ENCODE results near the gene GNG10. TPM values are rescaled to one million over a fixed set of nuclear protein-coding genes. Genes with fewer than 3 reads are reported as not detected.
A peak's percentile ranks its signal among the peaks of the same experiment; 100 is the strongest.

The GNG10 gene
- total and polyA plus RNA-seq, 5 donors from 2014 or later: 11.1 to 50.6 (median 34.7) TPM

GRCh38 chr9:111634860-111635259 is 26.5 kb upstream of the GNG10 start:
- no peak overlapping the region for H3K27ac ChIP-seq (ENCODE audit: insufficient read depth, low read length, poor library complexity, severe bottlenecking)
- no peaks in the 10 kb centered on the region for H3K36me3 ChIP-seq (ENCODE audit: control insufficient read depth, insufficient read depth, low read length)
- ATAC-seq (ENCODE audit: low read depth in 2 of 2) (no peak), DNase-seq (no peak)
- peaks cover 22% of the 10 kb centered on the region for H3K4me1 ChIP-seq (ENCODE audit: control insufficient read depth, insufficient read depth, low read length, poor library complexity, severe bottlenecking)
- H3K4me3 ChIP-seq (ENCODE audit: low read depth, low read length): no peak overlapping the region
- peaks cover 5% of the 10 kb centered on the region for H3K27me3 Mint-ChIP-seq
- H3K9me3 Mint-ChIP-seq: no peaks in the 10 kb centered on the region
- H3K4me1 Mint-ChIP-seq: peaks cover 26 to 52% (median 41%) of the 10 kb centered on the region in 4 donors
- H3K4me3 Mint-ChIP-seq: peak overlapping the region in 1 of 4 donors; percentile 18
- H3K27ac Mint-ChIP-seq: no peak overlapping the region
- peaks cover 10% of the 10 kb centered on the region for H3K36me3 Mint-ChIP-seq
- H3K9me3 ChIP-seq (ENCODE audit: control insufficient read depth in 2 of 2, low read length in 2 of 2): no peaks in the 10 kb centered on the region
- no peaks in the 10 kb centered on the region for H3K27me3 ChIP-seq (ENCODE audit: control insufficient read depth, insufficient read depth, low read length)

DNA sequence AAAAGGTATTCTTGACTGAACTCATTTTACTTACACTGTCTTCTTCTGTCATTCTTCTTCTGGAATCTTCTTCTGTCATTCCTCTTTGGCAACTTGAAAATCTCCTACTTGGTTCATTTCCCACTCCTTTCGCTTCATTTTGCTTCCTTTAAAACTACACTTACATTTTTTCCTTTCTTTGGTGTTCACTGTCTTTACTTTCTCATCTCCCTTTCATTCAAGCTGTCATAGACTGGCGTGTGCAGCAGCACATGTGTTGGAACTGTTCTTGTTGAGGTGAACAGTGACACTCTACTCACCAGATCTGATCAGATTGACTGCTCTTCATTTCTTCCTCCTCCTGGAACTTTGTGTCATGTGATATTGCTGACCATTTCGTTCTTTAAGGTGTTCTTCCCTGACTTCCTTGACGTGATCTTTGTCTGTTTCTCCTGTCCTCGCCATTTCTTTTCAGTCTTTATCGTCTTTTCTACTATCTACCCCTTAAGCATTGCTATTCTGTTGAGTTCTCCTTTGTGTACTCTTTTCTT is 23.9 kb upstream of the GNG10 start:
- H3K9me3 Mint-ChIP-seq: no peaks in the 10 kb centered on the region
- H3K27me3 Mint-ChIP-seq: no peaks in the 10 kb centered on the region
- H3K4me3 ChIP-seq (ENCODE audit: low read depth, low read length): no peak overlapping the region
- H3K4me1 ChIP-seq (ENCODE audit: control insufficient read depth, insufficient read depth, low read length, poor library complexity, severe bottlenecking): peaks cover 5% of the 10 kb centered on the region
- H3K36me3 ChIP-seq (ENCODE audit: control insufficient read depth, insufficient read depth, low read length): no peaks in the 10 kb centered on the region
- no peak overlapping the region for H3K4me3 Mint-ChIP-seq
- peaks cover 11 to 33% (median 28%) of the 10 kb centered on the region in 4 donors for H3K4me1 Mint-ChIP-seq
- ATAC-seq (ENCODE audit: low read depth in 2 of 2) (no peak), DNase-seq (no peak)
- peaks cover 10% of the 10 kb centered on the region for H3K36me3 Mint-ChIP-seq
- no peaks in the 10 kb centered on the region for H3K9me3 ChIP-seq (ENCODE audit: control insufficient read depth in 2 of 2, low read length in 2 of 2)
- no peak overlapping the region for H3K27ac Mint-ChIP-seq
- no peak overlapping the region for H3K27ac ChIP-seq (ENCODE audit: insufficient read depth, low read length, poor library complexity, severe bottlenecking)
- no peaks in the 10 kb centered on the region for H3K27me3 ChIP-seq (ENCODE audit: control insufficient read depth, insufficient read depth, low read length)

DNA sequence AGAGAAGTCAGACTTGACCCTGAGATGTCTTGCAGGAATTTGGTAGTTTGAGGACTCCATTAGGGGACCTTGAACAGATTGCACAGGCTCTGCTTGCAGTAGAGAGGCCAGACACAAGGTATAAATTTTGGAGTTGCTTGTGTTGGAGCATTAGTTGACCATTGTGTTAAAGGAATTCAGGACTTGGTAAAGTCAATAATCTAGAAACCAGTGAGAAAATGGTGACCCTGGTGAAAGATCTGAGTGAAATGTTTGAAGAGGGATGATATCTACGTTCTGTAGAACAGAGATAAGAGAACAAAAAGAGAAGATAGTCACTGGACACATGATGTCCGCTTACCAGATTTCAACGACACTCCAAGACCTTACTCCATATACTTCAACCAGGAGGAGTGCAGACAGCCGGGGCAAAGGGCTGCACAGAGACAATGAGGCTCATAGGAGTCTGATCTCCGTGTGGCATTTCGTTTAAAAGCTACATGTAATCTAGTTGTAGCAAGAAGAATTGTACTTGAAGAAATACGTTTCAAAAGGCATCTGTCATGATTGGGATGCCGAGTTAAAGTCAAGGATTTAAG is 17.1 kb upstream of the GNG10 start:
- H3K27ac ChIP-seq (ENCODE audit: insufficient read depth, low read length, poor library complexity, severe bottlenecking): no peak overlapping the region
- peaks cover 8% of the 10 kb centered on the region for H3K36me3 ChIP-seq (ENCODE audit: control insufficient read depth, insufficient read depth, low read length)
- Mint-ChIP-seq H3K27me3 (no peaks in the 10 kb centered on the region), H3K4me3 (no peak overlapping the region), H3K27ac (no peak overlapping the region), H3K9me3 (no peaks in the 10 kb centered on the region), H3K36me3 (peaks cover 23% of the 10 kb centered on the region), H3K4me1 (peaks cover 0 to 9% (median 5%) of the 10 kb centered on the region in 4 donors)
- H3K4me1 ChIP-seq (ENCODE audit: control insufficient read depth, insufficient read depth, low read length, poor library complexity, severe bottlenecking): no peaks in the 10 kb centered on the region
- no peaks in the 10 kb centered on the region for H3K9me3 ChIP-seq (ENCODE audit: control insufficient read depth in 2 of 2, low read length in 2 of 2)
- DNase-seq: no peak
- H3K4me3 ChIP-seq (ENCODE audit: low read depth, low read length): no peak overlapping the region
- ATAC-seq (ENCODE audit: low read depth in 2 of 2): no peak
- no peaks in the 10 kb centered on the region for H3K27me3 ChIP-seq (ENCODE audit: control insufficient read depth, insufficient read depth, low read length)

- Mint-ChIP-seq H3K9me3 (no peaks in the 10 kb centered on the region), H3K4me1 (peaks cover 0 to 13% (median 5%) of the 10 kb centered on the region in 4 donors), H3K36me3 (peaks cover 32% of the 10 kb centered on the region), H3K4me3 (no peak overlapping the region), H3K27ac (no peak overlapping the region), H3K27me3 (no peaks in the 10 kb centered on the region)
- peaks cover 17% of the 10 kb centered on the region for H3K36me3 ChIP-seq (ENCODE audit: control insufficient read depth, insufficient read depth, low read length)
- H3K9me3 ChIP-seq (ENCODE audit: control insufficient read depth in 2 of 2, low read length in 2 of 2): no peaks in the 10 kb centered on the region
- no peaks in the 10 kb centered on the region for H3K4me1 ChIP-seq (ENCODE audit: control insufficient read depth, insufficient read depth, low read length, poor library complexity, severe bottlenecking)
- H3K27me3 ChIP-seq (ENCODE audit: control insufficient read depth, insufficient read depth, low read length): no peaks in the 10 kb centered on the region
- H3K4me3 ChIP-seq (ENCODE audit: low read depth, low read length): no peak overlapping the region
- ATAC-seq (ENCODE audit: low read depth in 2 of 2) (no peak), DNase-seq (no peak)
- no peak overlapping the region for H3K27ac ChIP-seq (ENCODE audit: insufficient read depth, low read length, poor library complexity, severe bottlenecking)
These were observed 15.6 kb upstream of the GNG10 start for GRCh38 chr9:111645806-111646205.

GRCh38 chr9:111646417-111646816 is 15.0 kb upstream of the GNG10 start:
- Mint-ChIP-seq H3K27ac (no peak overlapping the region), H3K9me3 (no peaks in the 10 kb centered on the region), H3K36me3 (peaks cover 32% of the 10 kb centered on the region), H3K27me3 (no peaks in the 10 kb centered on the region), H3K4me1 (peaks cover 0 to 13% (median 5%) of the 10 kb centered on the region in 4 donors), H3K4me3 (no peak overlapping the region)
- Histone ChIP-seq H3K27me3 (ENCODE audit: control insufficient read depth, insufficient read depth, low read length) (no peaks in the 10 kb centered on the region), H3K4me1 (ENCODE audit: control insufficient read depth, insufficient read depth, low read length, poor library complexity, severe bottlenecking) (no peaks in the 10 kb centered on the region), H3K27ac (ENCODE audit: insufficient read depth, low read length, poor library complexity, severe bottlenecking) (no peak overlapping the region), H3K36me3 (ENCODE audit: control insufficient read depth, insufficient read depth, low read length) (peaks cover 17% of the 10 kb centered on the region), H3K9me3 (ENCODE audit: control insufficient read depth in 2 of 2, low read length in 2 of 2) (no peaks in the 10 kb centered on the region), H3K4me3 (ENCODE audit: low read depth, low read length) (no peak overlapping the region)
- ATAC-seq (ENCODE audit: low read depth in 2 of 2) (no peak), DNase-seq (no peak)

DNA sequence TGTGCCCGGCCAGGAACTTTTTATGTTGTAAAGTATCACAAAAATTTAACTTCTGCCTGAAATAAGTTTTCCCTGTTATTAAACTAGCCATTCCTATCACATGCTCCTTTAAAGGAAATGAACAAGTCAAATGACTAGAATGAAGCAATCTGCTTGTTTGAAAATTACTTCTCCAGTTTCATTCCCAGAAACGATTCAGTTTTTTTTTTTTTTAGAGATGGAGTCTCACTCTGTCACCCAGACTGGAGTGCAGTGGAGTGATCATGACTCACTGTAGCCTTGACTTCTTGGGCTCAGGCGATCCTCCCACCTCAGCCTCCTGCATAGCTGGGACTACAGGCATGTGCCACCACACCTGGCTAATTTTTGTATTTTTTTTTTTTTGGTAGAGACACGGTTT is 13.3 kb upstream of the GNG10 start:
- ATAC-seq (ENCODE audit: low read depth in 2 of 2): no peak
- Mint-ChIP-seq H3K9me3 (no peaks in the 10 kb centered on the region), H3K4me3 (no peak overlapping the region), H3K36me3 (peaks cover 35% of the 10 kb centered on the region), H3K27ac (no peak overlapping the region), H3K4me1 (peaks cover 0 to 9% (median 4%) of the 10 kb centered on the region in 4 donors), H3K27me3 (no peaks in the 10 kb centered on the region)
- no peak for DNase-seq
- H3K27me3 ChIP-seq (ENCODE audit: control insufficient read depth, insufficient read depth, low read length): no peaks in the 10 kb centered on the region
- H3K4me3 ChIP-seq (ENCODE audit: low read depth, low read length): no peak overlapping the region
- H3K27ac ChIP-seq (ENCODE audit: insufficient read depth, low read length, poor library complexity, severe bottlenecking): no peak overlapping the region
- H3K36me3 ChIP-seq (ENCODE audit: control insufficient read depth, insufficient read depth, low read length): peaks cover 17% of the 10 kb centered on the region
- no peaks in the 10 kb centered on the region for H3K4me1 ChIP-seq (ENCODE audit: control insufficient read depth, insufficient read depth, low read length, poor library complexity, severe bottlenecking)
- H3K9me3 ChIP-seq (ENCODE audit: control insufficient read depth in 2 of 2, low read length in 2 of 2): no peaks in the 10 kb centered on the region

GRCh38 chr9:111649016-111649415 is 12.4 kb upstream of the GNG10 start:
- ATAC-seq (ENCODE audit: low read depth in 2 of 2) (no peak), DNase-seq (no peak)
- Mint-ChIP-seq H3K27me3 (no peaks in the 10 kb centered on the region), H3K36me3 (peaks cover 36% of the 10 kb centered on the region), H3K4me1 (peaks cover 0 to 6% (median 3%) of the 10 kb centered on the region in 4 donors), H3K4me3 (no peak overlapping the region), H3K27ac (no peak overlapping the region), H3K9me3 (no peaks in the 10 kb centered on the region)
- Histone ChIP-seq H3K4me3 (ENCODE audit: low read depth, low read length) (no peak overlapping the region), H3K27ac (ENCODE audit: insufficient read depth, low read length, poor library complexity, severe bottlenecking) (no peak overlapping the region), H3K9me3 (ENCODE audit: control insufficient read depth in 2 of 2, low read length in 2 of 2) (no peaks in the 10 kb centered on the region), H3K36me3 (ENCODE audit: control insufficient read depth, insufficient read depth, low read length) (peaks cover 19% of the 10 kb centered on the region), H3K27me3 (ENCODE audit: control insufficient read depth, insufficient read depth, low read length) (no peaks in the 10 kb centered on the region), H3K4me1 (ENCODE audit: control insufficient read depth, insufficient read depth, low read length, poor library complexity, severe bottlenecking) (no peaks in the 10 kb centered on the region)

GRCh38 chr9:111657051-111657450 is 4.4 kb upstream of the GNG10 start:
- no peaks in the 10 kb centered on the region for H3K27me3 Mint-ChIP-seq
- Histone ChIP-seq H3K36me3 (ENCODE audit: control insufficient read depth, insufficient read depth, low read length) (peaks cover 5% of the 10 kb centered on the region), H3K9me3 (ENCODE audit: control insufficient read depth in 2 of 2, low read length in 2 of 2) (no peaks in the 10 kb centered on the region), H3K27ac (ENCODE audit: insufficient read depth, low read length, poor library complexity, severe bottlenecking) (no peak overlapping the region), H3K4me1 (ENCODE audit: control insufficient read depth, insufficient read depth, low read length, poor library complexity, severe bottlenecking) (peaks cover 8% of the 10 kb centered on the region), H3K27me3 (ENCODE audit: control insufficient read depth, insufficient read depth, low read length) (no peaks in the 10 kb centered on the region), H3K4me3 (ENCODE audit: low read depth, low read length) (no peak overlapping the region)
- peak overlapping the region in 1 of 3 donors; percentile 66 for H3K27ac Mint-ChIP-seq
- H3K4me1 Mint-ChIP-seq: peaks cover 0 to 14% (median 6%) of the 10 kb centered on the region in 4 donors
- peaks cover 16% of the 10 kb centered on the region for H3K36me3 Mint-ChIP-seq
- ATAC-seq (ENCODE audit: low read depth in 2 of 2): no peak
- no peak for DNase-seq
- H3K4me3 Mint-ChIP-seq: no peak overlapping the region
- no peaks in the 10 kb centered on the region for H3K9me3 Mint-ChIP-seq
